HG03457 (cell line): ENCODE results near the gene AP2A1.
"Not testable (repeated sequence)": the region's sequence is repeated elsewhere in the genome, so short reads cannot be mapped to it uniquely, and the experiment has no call there.

Experiments used
- ATAC-seq: cut with Tn5 transposase; IDR thresholded peaks from one replicate; pipeline ENCODE4 v1.9.1; 2021; ENCODE audit warnings: moderate number of reproducible peaks; ENCODE audit not compliant: unreplicated experiment

AP2A1 gene

DNA sequence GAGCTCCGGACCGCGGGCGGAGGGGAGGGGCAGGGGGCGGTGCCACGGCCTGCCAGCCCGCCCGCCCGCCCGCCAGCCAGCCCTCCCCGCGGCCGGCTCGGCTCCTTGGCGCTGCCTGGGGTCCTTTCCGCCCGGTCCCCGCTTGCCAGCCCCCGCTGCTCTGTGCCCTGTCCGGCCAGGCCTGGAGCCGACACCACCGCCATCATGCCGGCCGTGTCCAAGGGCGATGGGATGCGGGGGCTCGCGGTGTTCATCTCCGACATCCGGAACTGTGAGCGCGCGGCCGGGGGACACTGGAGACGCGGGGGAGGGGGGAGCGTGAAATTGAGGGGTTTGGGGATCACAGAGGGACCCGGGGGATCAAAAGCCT lies at the start of gene AP2A1:
Gene AP2A1 (plus strand): TSS at position 72 of the 370 bp plus-strand sequence. CDS start 133 bp downstream, at position 205.
- no peak for ATAC-seq

DNA sequence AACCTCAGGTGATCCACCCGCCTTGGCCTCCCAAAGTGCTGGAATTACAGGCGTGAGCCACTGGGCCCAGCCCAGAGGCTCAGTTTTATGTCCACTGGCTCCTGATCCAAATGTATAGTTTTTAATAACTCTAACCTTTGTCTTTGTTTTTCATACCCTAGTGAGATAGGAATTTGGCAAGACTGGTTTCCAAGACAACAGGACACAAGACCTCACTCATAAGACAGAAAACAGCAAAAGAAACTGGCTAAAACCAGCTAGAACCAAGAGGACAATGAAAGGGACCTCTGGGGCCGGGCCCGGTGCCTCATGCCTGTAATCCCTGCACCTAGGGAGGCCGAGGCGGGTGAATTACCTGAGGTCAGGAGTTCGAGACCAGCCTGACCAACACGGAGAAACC lies 48.3 kb upstream of the AP2A1 start:
- ATAC-seq: no peak

DNA sequence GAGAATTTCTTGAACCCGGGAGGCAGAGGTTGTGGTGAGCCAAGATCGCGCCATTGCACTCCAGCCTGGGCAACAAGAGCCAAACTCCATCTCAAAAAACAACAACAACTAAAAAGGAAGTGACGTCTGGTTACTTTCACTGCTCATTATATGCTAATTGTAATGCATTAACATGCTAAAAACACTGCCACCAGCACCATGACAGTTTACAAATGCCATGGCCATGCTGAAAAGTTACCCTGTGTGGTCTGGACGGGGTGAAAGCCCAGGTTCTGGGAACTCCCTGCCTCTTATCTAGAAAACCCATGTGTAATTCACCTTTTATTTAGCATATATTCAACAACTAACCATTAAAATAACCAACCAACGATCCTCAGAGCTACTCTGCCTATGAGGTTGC lies 47.8 kb upstream of the AP2A1 start:
- no peak for ATAC-seq

DNA sequence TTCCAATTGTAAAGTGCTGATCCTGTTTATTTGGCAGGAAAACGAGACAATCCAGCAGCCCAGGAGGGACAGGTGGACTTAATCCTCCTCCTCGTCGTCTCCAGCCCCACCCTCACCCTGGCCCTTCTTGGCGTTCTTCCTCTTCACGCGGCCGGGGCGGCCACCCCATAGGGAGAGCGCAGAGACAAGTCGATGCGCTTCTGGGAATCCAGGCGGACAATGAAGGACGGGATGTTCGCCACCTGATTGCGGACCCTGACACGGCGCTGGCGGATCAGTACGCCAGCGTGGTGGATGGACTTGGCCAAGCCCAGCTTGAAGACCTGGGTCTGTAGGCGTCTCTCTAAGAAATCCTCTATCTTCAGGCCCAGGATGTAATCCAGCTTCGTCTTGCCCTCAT lies 47.4 kb upstream of the AP2A1 start:
- ATAC-seq: not testable (repeated sequence)

DNA sequence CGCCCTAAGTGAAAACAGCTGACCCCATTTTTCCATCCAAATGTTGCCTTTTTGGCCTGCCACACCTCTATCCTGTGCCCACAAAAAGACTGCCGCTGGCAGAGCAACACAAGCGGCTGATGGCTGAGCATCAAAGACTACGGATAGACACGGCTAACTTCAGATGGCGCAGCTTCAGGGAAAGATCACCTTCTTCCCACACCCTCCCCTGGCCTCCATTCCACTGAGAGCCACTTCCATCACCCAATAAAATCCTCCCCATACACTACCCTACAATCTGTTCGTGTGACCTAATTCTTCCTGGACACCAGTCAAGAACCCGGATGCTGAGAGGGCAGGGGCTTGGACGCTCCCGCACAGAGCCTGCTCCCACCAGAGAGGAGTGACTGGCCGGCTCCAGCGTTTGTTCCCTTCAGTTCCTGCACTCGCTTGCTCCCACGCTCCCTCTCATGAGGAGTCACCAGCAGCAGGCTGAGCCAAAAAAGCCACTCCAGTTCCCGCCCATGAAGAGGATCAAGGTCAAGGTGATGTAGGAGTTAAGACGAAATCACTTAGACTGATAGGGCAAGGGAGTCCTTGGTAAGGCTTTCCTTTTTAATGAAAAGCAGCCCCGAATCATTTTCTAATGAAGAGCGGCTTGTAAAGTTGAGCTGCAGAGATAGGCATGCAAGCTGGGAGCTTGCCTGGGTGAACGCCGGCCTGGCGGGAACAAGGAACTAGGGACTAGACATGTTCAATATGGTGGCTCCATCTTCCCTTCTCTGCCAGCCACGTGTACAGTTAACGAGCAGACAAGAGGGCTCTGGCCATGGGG lies 39.4 kb upstream of the AP2A1 start:
- no peak for ATAC-seq

DNA sequence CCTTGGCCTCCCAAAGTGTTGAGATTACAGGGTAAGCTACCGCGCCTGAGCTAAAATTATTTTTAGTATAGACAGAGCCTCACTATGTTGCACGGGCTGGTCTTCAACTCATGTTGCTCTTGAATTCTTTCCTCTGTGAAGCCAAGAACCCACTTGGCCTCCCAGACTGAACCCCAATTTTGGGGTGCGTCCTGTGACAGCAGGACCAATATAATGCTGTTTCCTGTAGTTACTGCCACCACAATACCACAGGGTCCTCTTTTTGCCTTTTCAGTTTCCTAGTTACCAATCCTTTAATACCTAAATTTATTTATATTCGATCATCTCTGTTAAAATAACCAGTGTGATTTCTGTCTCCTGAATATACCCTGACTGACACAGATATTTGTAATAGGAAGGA lies 36.6 kb upstream of the AP2A1 start:
- ATAC-seq: no peak

DNA sequence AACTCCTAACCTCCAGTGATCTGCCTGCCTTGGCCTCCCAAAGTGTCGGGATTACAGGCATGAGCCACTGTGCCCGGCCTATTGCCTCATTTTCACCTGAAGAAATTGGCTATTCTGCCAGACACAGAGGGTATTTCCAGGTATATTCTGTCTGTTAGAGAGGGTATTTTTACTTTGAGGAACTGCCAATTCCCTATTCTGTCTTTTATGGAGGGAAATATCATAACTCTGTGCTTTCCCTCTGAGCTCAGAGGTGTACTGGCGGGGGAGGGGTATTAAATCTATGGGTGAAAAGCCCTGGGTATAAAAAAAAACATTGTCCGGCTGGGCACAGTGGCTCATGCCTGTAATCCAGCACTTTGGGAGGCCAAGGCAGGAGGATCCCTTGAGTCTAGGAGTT lies 28.5 kb upstream of the AP2A1 start:
- no peak for ATAC-seq

DNA sequence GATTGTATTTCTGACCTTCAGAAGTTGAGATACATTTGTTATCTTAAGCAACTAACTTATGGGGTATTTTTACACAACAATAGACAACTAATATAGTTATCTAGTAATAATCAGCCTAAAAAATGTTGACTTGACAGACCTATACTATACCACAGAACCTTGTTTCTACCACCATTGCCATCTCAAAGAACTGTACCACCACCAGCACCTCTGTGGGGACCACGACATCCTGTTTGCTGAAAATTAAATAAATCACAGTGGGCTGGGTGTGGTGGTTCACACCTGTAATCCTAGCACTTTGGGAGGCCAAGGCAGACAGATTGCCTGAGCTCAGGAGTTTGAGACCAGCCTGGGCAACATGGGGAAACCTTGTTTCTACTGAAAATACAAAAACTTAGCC lies 27.7 kb upstream of the AP2A1 start:
- no peak for ATAC-seq

DNA sequence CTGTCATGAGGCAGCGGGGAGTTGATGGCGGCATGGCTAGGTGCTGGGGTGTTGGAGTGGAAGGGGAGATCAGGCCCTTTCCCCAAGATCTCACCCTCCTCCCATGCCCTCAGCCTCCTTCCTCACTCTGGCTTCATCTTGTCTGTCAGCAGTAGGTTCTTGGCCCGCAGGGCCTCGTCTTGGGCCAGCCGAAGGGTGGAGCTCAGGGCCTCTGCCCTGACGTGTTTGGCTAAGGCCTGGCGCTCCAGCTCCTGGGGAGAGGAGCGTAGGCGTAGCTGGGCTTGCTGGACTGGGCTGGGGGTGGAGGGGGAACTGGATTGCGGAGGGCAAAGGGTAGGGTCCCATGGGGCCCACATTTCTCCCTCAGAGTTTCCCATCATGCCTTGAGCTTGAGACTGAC lies 26.9 kb upstream of the AP2A1 start:
- ATAC-seq: no peak

DNA sequence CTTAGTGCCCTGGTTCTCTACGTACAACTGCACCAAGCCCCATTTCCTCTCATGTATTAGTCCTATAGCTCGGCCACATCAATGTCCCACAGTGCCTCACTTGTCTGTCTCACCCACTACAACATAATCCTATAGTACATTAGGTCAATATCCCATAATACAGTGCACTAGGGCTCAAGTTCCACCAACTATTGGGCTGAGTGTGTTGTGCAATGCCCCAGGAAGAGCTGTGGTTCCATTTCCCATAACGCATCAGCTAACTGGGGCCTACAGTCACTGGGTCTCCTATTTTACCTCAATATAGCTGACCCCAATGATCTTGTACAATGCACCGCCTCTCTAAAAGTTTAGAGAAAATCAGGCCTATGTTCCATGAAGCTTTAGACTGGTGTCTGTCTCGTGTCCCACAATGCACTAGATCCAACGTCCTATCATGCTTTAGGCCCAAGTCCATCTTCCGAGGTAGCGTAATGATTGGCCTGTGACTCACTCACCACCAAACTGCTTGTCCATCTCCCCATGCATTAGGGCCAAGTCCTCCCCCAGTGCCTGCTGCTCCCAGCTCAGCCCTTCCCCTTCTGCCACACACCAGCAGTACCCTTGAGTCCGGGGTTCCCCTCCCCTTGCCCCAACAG lies 25.5 kb upstream of the AP2A1 start:
- no peak for ATAC-seq

DNA sequence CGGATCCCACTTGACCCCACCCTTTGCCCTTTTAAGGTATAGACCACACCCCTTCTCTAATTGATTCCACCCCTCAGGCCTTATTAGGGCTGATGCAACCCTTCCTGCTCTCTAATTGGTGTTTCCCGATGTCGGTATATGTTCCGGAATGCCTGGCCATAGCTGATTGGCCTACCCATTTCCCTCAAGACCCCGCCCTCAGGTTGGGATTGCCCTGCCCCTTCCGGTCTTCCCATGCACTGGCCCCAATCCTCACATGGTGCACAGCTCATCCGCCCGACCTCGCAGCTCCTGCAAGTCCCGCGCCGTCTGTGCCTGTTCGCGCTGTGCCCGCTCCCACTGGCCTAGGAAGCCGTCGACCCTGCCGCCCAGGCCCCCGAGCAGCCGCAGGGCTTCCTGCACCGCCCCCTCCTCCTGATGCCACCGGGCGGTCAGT lies 21.8 kb upstream of the AP2A1 start:
- no peak for ATAC-seq

DNA sequence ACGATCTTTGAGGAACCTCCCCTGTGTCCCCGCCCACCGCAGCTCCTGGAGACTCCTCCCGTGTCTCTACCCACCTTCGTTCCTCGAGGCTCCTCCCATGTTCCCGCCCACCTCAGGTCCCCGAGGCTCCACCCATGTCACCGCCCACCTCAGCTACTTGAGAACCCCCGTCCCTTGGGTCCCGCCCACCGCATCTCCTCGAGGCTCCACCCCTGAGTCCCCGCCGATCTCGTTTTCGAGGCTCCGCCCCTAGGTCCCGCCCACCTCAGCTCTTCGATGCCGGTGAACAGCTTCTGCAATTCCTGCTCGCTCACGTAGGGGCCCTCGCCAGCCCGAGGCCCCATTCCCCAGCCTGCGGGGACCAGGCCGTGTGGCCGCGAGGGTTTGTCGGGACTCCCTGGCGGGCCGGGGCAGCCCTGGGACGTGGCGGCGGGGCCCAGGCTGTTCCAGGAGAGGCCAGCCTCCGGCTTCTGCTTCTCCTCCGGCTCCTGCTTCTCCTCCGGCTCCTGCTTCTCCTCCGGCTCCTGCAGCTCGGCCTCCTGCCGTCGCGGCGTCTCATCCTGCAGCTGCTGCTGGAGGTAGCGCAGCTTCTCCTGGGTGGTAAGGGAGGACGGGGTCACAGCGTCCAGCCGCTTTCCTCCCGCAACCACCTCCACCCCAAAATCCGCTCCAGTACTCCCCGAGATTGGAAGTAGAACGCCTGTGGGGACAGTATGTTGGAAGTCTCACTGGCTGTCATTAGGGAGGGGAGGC lies 20.4 kb upstream of the AP2A1 start:
- ATAC-seq: no peak

DNA sequence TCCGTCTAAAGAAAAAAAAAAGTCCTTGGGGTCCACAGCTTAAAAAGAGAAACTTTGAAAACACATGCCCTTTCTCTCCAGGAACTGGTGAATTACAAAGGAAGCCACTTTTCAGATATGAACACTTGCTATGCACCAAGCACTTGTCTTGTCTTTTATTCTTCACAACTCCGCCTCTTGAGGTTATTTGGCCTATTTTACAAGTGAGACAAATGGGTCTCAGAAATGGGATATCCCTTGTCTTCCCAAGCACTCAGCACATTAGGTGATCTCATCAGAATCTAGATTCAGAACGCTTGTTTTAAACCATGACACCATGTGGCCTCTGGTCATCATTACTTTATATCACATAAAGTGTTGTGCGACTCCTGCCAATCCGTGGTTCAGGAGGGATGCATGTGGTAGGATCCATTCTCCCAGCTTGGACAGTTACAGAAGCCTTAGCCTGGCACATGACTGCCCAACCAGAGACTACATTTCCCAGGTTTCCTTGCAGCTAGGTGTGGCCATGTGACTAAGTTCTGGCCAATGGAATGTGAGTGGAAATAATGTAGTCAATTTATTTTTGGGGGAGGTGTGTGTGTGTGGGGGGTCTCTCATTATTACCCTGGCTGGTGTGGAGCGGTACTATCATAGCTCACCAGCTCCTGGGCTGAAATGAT lies 17.6 kb upstream of the AP2A1 start:
- no peak for ATAC-seq

DNA sequence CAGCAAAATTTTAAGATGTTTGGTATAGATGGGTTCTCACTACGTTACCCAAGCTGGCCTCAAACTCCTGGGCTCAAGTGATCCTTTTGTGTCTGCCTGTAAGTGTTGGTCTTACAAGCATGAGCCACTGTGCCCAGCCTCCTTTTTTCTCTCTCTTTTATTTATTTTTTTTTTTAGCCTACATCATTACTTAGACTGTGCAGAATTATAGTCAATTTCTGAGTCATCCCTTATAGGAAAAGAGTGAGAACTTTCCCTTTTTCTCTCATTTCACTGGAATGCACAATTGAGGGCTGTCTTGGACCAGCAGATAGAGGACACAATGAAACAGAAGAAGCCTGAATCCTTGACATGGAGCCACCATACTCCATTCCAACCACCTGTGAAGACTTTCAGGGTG lies 17.0 kb upstream of the AP2A1 start:
- ATAC-seq: no peak

DNA sequence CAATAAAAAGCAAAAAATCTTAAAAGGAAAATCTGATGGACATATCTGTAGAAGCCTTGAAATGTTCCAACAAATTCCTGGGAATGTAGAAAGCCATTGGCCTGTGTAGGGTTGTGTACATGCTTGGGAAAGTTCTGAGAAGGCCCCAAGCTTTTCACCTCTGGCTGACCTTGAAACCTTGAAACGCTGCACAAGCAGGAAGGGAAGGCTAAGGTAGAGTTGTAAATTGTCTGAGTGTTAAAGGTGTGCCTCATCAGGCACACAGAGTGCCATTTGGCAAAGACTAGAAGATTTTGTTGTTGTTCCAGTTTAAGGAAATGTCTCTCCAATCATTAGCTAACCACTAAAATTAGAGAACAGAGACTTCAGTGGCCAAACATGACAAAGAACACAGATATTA lies 14.1 kb upstream of the AP2A1 start:
- no peak for ATAC-seq

DNA sequence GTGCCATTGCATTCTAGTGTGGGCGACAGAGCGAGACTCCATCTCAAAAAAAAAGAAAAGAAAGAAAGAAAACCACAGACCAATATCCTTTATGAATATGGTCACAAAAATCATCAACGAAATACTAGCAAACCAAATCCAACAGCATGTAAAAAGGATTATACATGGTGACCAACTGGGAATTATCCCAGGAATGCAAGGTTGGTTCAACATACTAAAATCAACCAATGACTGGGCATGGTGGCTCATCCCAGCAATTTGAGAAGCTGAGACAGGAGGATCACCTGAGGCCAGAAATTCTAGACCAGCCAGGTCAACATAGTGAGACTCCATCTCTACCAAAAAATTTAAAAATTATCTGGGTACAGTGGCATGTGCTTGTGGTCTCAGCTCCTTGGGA lies 10.8 kb upstream of the AP2A1 start:
- no peak for ATAC-seq

DNA sequence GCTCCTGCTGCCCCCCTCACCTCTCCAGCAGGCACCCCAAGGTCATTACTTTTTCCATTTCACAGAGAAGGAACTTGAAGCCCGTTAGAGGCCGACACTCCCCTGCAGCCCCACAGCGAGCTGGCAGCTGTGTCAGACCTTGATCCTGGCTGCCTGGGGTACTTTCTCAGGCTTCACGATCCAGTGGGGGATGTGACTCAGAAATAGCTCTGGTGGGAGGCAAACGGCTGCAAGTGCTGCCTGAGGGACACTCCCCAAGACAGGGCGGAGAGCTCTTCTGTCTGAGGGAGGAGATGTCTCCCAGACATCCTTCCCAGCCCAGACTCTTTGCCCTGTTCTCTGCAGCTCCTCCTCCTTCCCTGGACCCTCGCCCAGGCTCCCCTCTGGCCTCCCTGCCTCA lies 8.5 kb upstream of the AP2A1 start:
- ATAC-seq: no peak

DNA sequence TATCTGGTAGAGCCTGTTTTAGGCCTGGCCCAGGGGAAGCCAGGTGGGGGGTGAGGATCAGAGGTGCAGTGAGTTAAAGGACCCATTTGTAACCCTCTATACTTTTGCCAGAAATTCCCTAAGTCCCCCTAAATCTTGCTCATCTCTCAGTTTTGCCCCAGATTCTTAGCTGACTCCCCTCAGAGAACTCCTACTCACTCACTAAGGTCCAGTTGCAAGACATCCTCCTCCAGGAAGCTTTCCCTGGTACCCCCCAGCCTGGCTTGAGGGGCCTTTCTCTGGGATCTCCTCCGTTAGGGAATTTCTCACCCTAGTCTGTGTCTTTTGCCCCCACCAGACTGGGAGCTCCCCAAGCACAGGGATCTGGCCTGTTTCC lies 5.6 kb upstream of the AP2A1 start:
- ATAC-seq: no peak

DNA sequence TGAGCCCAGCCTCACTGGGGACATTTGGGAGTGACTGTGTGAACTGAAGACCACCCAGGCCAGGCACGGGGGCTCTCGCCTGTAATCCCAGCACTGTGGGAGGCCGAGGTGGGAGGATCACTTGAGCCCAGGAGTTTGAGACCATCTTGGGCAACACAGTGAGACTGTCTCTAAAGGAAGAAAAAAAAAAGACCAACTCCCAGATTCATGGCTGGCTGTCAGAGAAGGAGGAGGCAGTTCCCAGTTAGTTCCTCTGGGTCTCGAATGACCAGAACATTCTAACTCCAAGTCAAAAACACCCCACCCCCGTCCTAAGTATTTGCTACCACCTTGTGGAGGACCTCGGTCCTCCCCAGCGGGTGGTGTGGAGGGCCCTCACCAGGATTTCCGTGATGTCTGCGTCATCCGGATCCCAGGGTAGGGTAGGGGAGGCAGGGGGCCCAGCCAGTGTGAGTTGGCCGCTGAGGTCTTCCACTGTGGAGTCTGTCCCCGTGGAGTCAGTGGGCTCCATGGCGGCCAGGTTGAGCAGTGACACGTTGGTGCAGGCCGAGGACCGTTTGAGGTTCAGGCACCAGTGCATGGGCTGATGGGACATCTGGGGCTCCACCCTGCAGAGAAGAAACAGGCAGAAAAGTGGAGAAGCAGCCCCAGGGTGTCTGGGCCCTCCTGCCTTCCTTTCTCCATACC lies 5.0 kb upstream of the AP2A1 start:
- ATAC-seq: no peak

DNA sequence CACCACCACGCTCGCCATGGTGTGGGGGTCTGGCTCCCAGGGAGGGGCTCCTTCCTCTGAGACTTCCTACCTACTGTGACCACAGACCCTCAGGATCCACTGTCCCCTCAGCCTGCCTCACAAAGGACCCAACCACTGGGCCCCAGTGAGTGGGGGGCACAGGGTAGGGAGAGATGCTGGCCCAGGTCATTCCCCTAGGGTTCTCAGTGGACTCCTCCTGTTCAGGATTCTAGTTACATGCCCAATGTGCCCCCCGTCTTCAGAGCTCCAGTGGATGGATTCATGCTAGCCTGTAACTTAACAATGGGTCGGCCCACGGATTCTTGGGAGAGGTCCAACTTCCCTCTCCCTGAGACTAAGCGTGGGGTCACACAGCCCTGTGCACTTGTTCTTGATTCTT lies 3.6 kb upstream of the AP2A1 start, which contains the start of gene TSKS:
Gene TSKS (minus strand): TSS at position 77 of the 400 bp plus-strand sequence. CDS start 59 bp downstream, at position 18.
- ATAC-seq: no peak

DNA sequence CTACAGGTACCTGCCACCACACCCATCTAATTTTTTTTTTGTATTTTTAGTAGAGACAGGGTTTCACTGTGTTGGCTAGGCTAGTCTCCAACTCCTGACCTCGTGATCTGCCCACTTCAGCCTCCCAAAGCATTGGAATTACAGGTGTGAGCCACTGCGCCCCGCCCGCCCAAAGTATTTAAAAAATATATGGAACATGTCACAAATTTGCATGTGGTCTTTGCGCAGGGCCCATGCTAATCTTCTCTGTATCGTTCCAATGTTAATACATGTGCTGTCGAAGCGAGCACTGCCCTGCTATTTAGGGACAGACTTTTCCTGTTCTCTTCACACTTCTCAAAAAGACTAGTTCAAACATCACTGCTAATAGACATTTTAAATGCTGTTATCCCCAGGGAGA lies 2.5 kb upstream of the AP2A1 start:
- no peak for ATAC-seq
